ENCODE results near the gene TEN1. TPM values are rescaled to one million over a fixed set of nuclear protein-coding genes. Genes with fewer than 3 reads are reported as not detected.

TEN1 gene
- total RNA-seq, 2 donors from 2014 or later = 6.5 to 9.2 TPM

DNA sequence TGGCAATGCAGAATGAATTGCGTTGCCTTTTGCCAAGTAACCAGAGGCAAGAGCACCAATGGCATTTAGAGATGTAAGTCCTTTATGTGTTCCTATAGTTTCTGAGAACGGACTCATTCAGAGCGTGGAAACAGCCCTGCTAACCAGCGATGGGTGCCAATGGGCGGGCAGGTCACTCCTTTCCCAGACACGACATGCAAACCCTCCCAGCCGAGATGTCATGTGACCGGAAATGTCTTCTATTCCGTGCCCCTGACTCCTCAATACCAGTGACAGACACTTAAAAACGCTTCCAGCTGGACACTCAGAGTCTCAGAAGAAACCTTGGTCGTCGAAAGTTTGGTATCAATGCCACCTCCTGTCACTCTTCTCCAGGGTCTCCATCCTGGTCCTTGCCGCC lies 41.4 kb upstream of the TEN1 start:
- DNase-seq (no peak), ATAC-seq (no peak)
- intact Hi-C loops (cut with DNase I) = no loop called here
- Histone ChIP-seq H3K27me3 (no peaks in the 10 kb centered on the region), H3K36me3 (replicated peaks in 1 of 2; ENCODE audit: insufficient read depth in 1 of 2, low read depth in 2 of 2) (no peaks in the 10 kb centered on the region), H3K4me1 (peaks cover 14% of the 10 kb centered on the region), H3K9me3 (no peaks in the 10 kb centered on the region), H3K27ac (no peak overlapping the region), H3K4me3 (no peak overlapping the region)
- 89 to 94% methylated on average over 13 of the region's 13 CpGs for WGBS, 2 donors
- TF ChIP-seq POLR2A (IDR thresholded peaks at IDR 0.05) = no peak
- TF ChIP-seq, protein P1, sequence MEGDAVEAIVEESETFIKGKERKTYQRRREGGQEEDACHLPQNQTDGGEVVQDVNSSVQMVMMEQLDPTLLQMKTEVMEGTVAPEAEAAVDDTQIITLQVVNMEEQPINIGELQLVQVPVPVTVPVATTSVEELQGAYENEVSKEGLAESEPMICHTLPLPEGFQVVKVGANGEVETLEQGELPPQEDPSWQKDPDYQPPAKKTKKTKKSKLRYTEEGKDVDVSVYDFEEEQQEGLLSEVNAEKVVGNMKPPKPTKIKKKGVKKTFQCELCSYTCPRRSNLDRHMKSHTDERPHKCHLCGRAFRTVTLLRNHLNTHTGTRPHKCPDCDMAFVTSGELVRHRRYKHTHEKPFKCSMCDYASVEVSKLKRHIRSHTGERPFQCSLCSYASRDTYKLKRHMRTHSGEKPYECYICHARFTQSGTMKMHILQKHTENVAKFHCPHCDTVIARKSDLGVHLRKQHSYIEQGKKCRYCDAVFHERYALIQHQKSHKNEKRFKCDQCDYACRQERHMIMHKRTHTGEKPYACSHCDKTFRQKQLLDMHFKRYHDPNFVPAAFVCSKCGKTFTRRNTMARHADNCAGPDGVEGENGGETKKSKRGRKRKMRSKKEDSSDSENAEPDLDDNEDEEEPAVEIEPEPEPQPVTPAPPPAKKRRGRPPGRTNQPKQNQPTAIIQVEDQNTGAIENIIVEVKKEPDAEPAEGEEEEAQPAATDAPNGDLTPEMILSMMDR (IDR thresholded peaks at IDR 0.05) = no peak

DNA sequence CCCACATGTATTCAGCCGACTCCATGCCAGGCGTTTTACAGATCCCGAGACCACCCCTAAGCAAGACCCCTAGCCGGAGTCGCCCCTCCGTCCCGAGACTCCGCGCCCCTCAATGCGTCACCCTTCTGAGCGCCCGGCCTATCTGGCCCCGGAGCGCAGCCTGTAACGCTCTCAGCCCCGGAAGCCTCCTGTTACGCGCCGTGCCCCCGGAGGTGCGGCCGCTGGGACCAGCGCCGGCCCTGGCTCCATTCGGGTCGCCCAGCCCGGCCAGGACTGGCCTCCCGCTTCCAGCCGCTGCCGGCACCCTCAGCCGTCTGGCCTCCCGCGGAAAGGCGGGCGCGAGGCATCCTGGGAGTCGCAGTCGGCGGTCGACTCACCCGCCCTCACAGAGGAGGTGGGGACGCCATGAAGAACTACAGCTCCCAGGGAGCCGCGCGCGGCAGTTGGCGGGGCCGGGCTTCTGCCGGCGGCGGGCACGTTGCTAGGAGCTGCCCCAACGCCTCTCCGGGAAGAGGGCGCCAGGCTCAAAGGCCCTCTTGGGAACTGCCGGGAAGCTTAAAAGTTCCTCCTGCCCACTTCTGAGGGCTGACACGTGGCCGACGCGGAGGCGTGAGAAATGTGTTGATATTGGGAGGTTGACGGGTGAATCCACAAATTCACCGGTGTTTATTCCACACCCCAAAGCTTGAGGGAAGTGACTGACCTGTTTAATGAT lies 38.2 kb upstream of the TEN1 start, which contains the start of gene FBF1:
FBF1 (minus strand) TSS at position 316 of the 715 bp plus-strand sequence. CDS start 2,893 bp downstream, outside the sequence.
- Histone ChIP-seq H3K36me3 (replicated peaks in 1 of 2; ENCODE audit: insufficient read depth in 1 of 2, low read depth in 2 of 2) (no peaks in the 10 kb centered on the region), H3K27me3 (no peaks in the 10 kb centered on the region), H3K4me1 (peaks cover 22% of the 10 kb centered on the region), H3K9me3 (no peaks in the 10 kb centered on the region), H3K4me3 (peak within 1 kb of the TSS; percentile 51 to 84), H3K27ac (peak within 1 kb of the TSS in 3 of 4 donors; percentile 56 to 79 (median 74))
- WGBS, 2 donors = 0% methylated on average over 8 to 56 of the region's 63 CpGs
- TF ChIP-seq, protein P1 (IDR thresholded peaks at IDR 0.05) = peak in 2 of 7 experiments; percentile 5 to 36
- peak; percentile 75 to 88 (median 88) for TF ChIP-seq POLR2A (IDR thresholded peaks at IDR 0.05)
- intact Hi-C loops (cut with DNase I) = no loop called here
- ATAC-seq = peak; percentile 100
- peak; percentile 95 to 96 (median 96) for DNase-seq

DNA sequence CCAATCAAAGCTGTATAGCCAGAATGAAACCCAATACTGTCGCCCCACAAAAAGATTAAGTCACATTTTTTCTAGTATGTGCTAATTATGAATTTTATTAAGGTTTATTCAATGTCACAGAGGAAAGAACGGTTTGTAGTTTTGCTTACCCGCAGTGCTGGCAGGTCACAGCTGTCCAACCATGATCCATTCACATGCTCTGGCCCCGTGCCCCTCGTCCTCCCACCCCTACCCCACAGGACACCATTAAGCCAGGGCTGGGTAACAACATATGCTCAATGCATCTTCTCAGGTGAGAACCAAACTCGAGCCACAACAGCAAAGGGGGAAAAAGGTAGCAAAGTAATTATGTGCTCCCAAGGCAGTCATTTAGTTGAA lies 37.6 kb upstream of the TEN1 start:
- no peak for TF ChIP-seq POLR2A (IDR thresholded peaks at IDR 0.05)
- TF ChIP-seq, protein P1 (IDR thresholded peaks at IDR 0.05) = no peak
- DNase-seq = peak in 3 of 4 donors; percentile 30 to 48 (median 32)
- 5 to 11% methylated on average over 6 of the region's 6 CpGs for WGBS, 2 donors

DNA sequence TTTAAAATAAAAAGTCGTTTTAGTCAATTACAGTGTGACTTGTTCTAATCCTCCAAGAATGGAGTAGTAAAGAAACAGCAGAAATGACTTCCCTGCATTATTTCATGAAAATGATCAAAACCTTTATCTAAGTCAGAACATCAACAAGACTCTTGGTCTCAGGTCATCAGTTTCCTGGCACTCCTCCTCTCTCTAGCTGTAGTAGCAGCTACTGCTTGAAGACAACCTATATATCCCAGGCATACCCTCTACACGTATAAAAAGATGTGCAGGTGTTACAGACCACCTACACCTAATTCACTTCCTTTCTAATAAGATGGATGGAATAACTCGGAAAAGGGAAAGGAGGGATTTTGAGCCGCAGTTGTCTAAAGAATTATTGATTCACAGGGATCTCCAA lies 36.6 kb upstream of the TEN1 start:
- intact Hi-C loops (cut with DNase I) = no loop called here
- 91 to 94% methylated on average over 4 of the region's 4 CpGs for WGBS, 2 donors
- Histone ChIP-seq H3K9me3 (no peaks in the 10 kb centered on the region), H3K36me3 (replicated peaks in 1 of 2; ENCODE audit: insufficient read depth in 1 of 2, low read depth in 2 of 2) (peaks cover 0 to 2% of the 10 kb centered on the region in 2 donors), H3K4me3 (no peak overlapping the region), H3K4me1 (peaks cover 22% of the 10 kb centered on the region), H3K27me3 (no peaks in the 10 kb centered on the region), H3K27ac (no peak overlapping the region)
- no peak for ATAC-seq
- TF ChIP-seq, protein P1 (IDR thresholded peaks at IDR 0.05) = no peak
- no peak for TF ChIP-seq POLR2A (IDR thresholded peaks at IDR 0.05)
- no peak for DNase-seq

More for the DNA sequence above, 37.6 kb upstream of the TEN1 start:
- Histone ChIP-seq H3K4me1 (peaks cover 22% of the 10 kb centered on the region), H3K4me3 (no peak overlapping the region), H3K36me3 (replicated peaks in 1 of 2; ENCODE audit: insufficient read depth in 1 of 2, low read depth in 2 of 2) (no peaks in the 10 kb centered on the region), H3K27ac (peak overlapping the region in 3 of 4 donors; percentile 13 to 79 (median 74)), H3K9me3 (no peaks in the 10 kb centered on the region), H3K27me3 (no peaks in the 10 kb centered on the region)
- intact Hi-C loops (cut with DNase I) = no loop called here
- ATAC-seq = no peak

Measured in body of pancreas (tissue), 4 donors.